Esophagus squamous epithelium (tissue), 5 donors: Measurements from ENCODE around the gene WDPCP. TPM values are rescaled to one million over a fixed set of nuclear protein-coding genes. Genes with fewer than 3 reads are reported as not detected.

Experiments used
- DNase-seq: peaks from one replicate; lab custom pipeline; 2025; lab: John Stamatoyannopoulos, UW
- H3K27ac ChIP-seq, 4 donors: fragments of 200-600 bp; sonication (generic); one replicate each; pipeline ENCODE4 v1.5.1; 2016 to 2019; ENCODE audit warnings: mild to moderate bottlenecking in 1 of 4
- H3K27me3 ChIP-seq, 4 donors: fragments of 200-600 bp; sonication (generic); 1 replicate in 3 of 4; 2 replicates in 1 of 4; pipeline versions ENCODE4 v1.5.1 to v1.6.0; 2017 to 2021; ENCODE audit warnings: antibody characterized with exemption in 1 of 4
- H3K36me3 ChIP-seq, 3 donors: fragments of 200-600 bp; sonication (generic); one replicate each; pipeline ENCODE4 v1.5.1; 2016 to 2019
- H3K4me1 ChIP-seq, 3 donors: fragments of 200-600 bp; sonication (generic); one replicate each; pipeline ENCODE4 v1.5.1; 2017 to 2019
- H3K4me3 ChIP-seq, 4 donors: fragments of 200-600 bp; sonication (generic); 1 replicate in 3 of 4; 2 replicates in 1 of 4; pipeline ENCODE4 v1.5.1; 2016 to 2019; ENCODE audit warnings: mild to moderate bottlenecking in 2 of 4, moderate library complexity in 1 of 4
- H3K9me3 ChIP-seq, 3 donors: fragments of 200-600 bp; sonication (generic); one replicate each; pipeline ENCODE4 v1.5.1; 2016 to 2019
- CTCF ChIP-seq, 6 experiments: fragments of 450-650 bp in 4 of 6; fragments of 200-600 bp in 2 of 6; sonication (generic) in 2 of 6; IDR thresholded peaks; one replicate each; pipeline ENCODE4 v1.5.1; 2016 to 2019; ENCODE audit warnings: antibody characterized with exemption in 6 of 6, mild to moderate bottlenecking in 4 of 6, moderate library complexity in 4 of 6
- POLR2A ChIP-seq, 4 donors: fragments of 450-650 bp; IDR thresholded peaks; one replicate each; pipeline ENCODE4 v1.6.1; 2017; ENCODE audit warnings: antibody characterized with exemption in 4 of 4, mild to moderate bottlenecking in 4 of 4, moderate library complexity in 3 of 4
- WGBS, 2 donors: methylation state at CpG; one replicate each; pipeline ENCODE4 v1.1.5; 2018; 5-methylcytosine and 5-hydroxymethylcytosine counted together
- intact Hi-C: fragments of 100-400 bp; cut with DNase I; formaldehyde crosslinking; loops from one replicate; pipeline ENCODE4 v1.15.0; 2022
- total RNA-seq, 4 donors: library from RNA; depleted of rRNA; stranded (reverse); fragments of >200 nt; gene quantifications; one replicate each; pipeline ENCODE4 v1.1.0, GENCODE V29; 2016
- donor health status: DM: yes; HTN: yes; CAD: no.

The WDPCP gene
- total RNA-seq, 4 donors from 2014 or later: 3.0 to 9.7 (median 3.8) TPM

DNA sequence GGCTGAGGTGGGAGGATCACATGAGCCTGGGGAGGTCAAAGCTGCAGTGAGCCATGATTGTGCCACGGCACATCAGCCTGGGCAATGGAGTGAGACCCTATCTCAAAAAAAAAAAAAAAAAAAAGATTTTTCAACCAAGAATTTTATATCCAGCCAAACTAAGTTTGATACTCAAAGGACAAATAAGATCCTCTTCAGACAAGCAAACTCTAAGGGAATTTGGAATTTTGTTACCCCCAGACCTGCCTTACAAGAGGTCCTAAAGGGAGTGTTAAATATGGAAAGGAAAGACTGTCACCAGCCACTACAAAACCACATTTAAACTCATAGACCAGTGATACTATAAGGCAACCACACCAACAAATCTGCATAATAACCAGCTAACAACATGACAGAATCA lies 67.5 kb downstream of the WDPCP start:
- intact Hi-C loops: no loop called here
- Histone ChIP-seq H3K4me1 (no peaks in the 10 kb centered on the region), H3K27me3 (no peaks in the 10 kb centered on the region), H3K4me3 (no peak overlapping the region), H3K27ac (no peak overlapping the region), H3K36me3 (no peaks in the 10 kb centered on the region), H3K9me3 (peaks cover 0 to 33% (median 16%) of the 10 kb centered on the region in 3 donors)
- 67 to 89% methylated on average over 1 of the region's 1 CpG for WGBS, 2 donors
- DNase-seq: no peak
- no peak for TF ChIP-seq POLR2A (IDR thresholded peaks at IDR 0.05)
- no peak for TF ChIP-seq CTCF (IDR thresholded peaks at IDR 0.05)

- no peak overlapping the region for H3K4me3 ChIP-seq
- H3K36me3 ChIP-seq: no peaks in the 10 kb centered on the region
- no peak overlapping the region for H3K27ac ChIP-seq
- intact Hi-C loops: no loop called here
- H3K4me1 ChIP-seq: no peaks in the 10 kb centered on the region
- no peak for DNase-seq
- no peaks in the 10 kb centered on the region for H3K27me3 ChIP-seq
- H3K9me3 ChIP-seq: peaks cover 0 to 9% (median 0%) of the 10 kb centered on the region in 3 donors
- TF ChIP-seq POLR2A (IDR thresholded peaks at IDR 0.05) (no peak), CTCF (IDR thresholded peaks at IDR 0.05) (no peak)
These were observed 73.5 kb downstream of the WDPCP start for GRCh38 chr2:63514781-63515180.

GRCh38 chr2:63514237-63514716 lies 74.0 kb downstream of the WDPCP start:
- H3K4me3 ChIP-seq: no peak overlapping the region
- intact Hi-C loops: no loop called here

DNA sequence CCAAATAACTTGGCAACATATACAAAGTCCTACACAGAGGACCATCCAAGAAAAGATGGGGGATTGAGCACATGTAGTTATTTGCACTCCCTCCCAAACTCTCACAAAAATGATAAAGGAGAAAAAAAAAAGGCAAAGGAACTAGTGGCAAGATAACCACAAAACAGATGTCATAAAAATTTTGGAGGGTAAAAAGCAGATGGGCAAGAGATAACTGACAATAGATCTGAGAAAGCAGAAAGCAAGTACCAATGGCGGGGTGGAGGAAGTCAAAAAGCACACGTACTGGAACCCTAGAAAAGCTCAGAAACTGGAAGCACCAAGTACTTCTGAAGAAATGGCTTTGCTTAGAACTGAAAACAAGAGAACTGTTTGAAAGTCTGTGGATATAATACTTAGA lies 82.0 kb downstream of the WDPCP start:
- Histone ChIP-seq H3K9me3 (peaks cover 0 to 14% (median 0%) of the 10 kb centered on the region in 3 donors), H3K27ac (no peak overlapping the region), H3K4me3 (no peak overlapping the region), H3K36me3 (no peaks in the 10 kb centered on the region), H3K4me1 (no peaks in the 10 kb centered on the region), H3K27me3 (no peaks in the 10 kb centered on the region)
- intact Hi-C loops: no loop called here
- no peak for TF ChIP-seq POLR2A (IDR thresholded peaks at IDR 0.05)
- TF ChIP-seq CTCF (IDR thresholded peaks at IDR 0.05): no peak
- 83% methylated on average over 2 of the region's 2 CpGs for WGBS, 2 donors
- DNase-seq: no peak

More at GRCh38 chr2:63514237-63514716, 74.0 kb downstream of the WDPCP start:
- TF ChIP-seq CTCF (IDR thresholded peaks at IDR 0.05): no peak
- TF ChIP-seq POLR2A (IDR thresholded peaks at IDR 0.05): no peak
- Histone ChIP-seq H3K4me1 (no peaks in the 10 kb centered on the region), H3K36me3 (no peaks in the 10 kb centered on the region), H3K9me3 (peaks cover 0 to 11% (median 0%) of the 10 kb centered on the region in 3 donors), H3K27ac (no peak overlapping the region), H3K27me3 (no peaks in the 10 kb centered on the region)
- no peak for DNase-seq
- WGBS, 2 donors: 75 to 85% methylated on average over 2 of the region's 2 CpGs

DNA sequence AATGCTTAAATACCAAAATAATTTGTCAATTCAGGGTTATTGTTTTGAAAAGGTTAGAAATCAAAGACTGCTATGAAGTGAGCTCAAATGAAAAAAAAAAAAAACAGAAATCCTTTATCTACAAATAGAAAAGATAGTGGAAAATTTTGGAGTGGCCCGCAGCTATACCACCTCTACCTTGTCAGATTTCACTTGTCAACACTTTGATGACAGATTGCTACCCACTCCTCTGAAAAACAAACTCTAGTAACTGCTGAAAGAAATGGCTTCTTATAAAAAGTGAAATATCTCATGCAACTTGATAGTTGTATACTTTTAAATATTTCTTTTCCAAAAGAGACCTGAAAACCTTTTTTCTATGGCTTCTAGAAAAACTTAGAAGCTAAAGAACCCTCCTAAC lies 84.5 kb downstream of the WDPCP start:
- no peak overlapping the region for H3K27ac ChIP-seq
- no peaks in the 10 kb centered on the region for H3K9me3 ChIP-seq
- 95 to 100% methylated on average over 1 of the region's 1 CpG for WGBS, 2 donors
- no peaks in the 10 kb centered on the region for H3K36me3 ChIP-seq
- DNase-seq: no peak
- TF ChIP-seq POLR2A (IDR thresholded peaks at IDR 0.05) (no peak), CTCF (IDR thresholded peaks at IDR 0.05) (no peak)
- H3K27me3 ChIP-seq: no peaks in the 10 kb centered on the region
- peaks cover 0 to 10% (median 0%) of the 10 kb centered on the region in 3 donors for H3K4me1 ChIP-seq
- H3K4me3 ChIP-seq: no peak overlapping the region
- intact Hi-C loops: no loop called here
